IPS DF 6.9 (cell line): ENCODE results near the gene KCTD20.
"Not testable (repeated sequence)": the region's sequence is repeated elsewhere in the genome, so short reads cannot be mapped to it uniquely, and the experiment has no call there.

Experiments used
- DNase-seq: peaks from one replicate; pipeline ENCODE4 v3.0.0-alpha.2; 2013; ENCODE audit warnings: low read depth, low spot score
- H3K27ac ChIP-seq: one replicate; pipeline ENCODE4 v1.5.1; 2013; ENCODE audit warnings: low read length, control low read depth
- H3K27me3 ChIP-seq: 2 replicates; pipeline ENCODE4 v1.6.1; 2013; ENCODE audit warnings: mild to moderate bottlenecking, low read length; ENCODE audit not compliant: control insufficient read depth, insufficient read depth
- H3K36me3 ChIP-seq: 2 replicates; pipeline ENCODE4 v1.6.1; 2013; ENCODE audit warnings: low read length; ENCODE audit not compliant: control insufficient read depth, insufficient read depth
- H3K4me1 ChIP-seq: 2 replicates; pipeline ENCODE4 v1.6.1; 2013; ENCODE audit warnings: low read length; ENCODE audit not compliant: control insufficient read depth, insufficient read depth
- H3K4me3 ChIP-seq: 2 replicates; pipeline ENCODE4 v1.5.1; 2013; ENCODE audit warnings: mild to moderate bottlenecking, low read length
- H3K9me3 ChIP-seq: 2 replicates; pipeline ENCODE4 v1.6.1; 2013; ENCODE audit warnings: low read length, inconsistent platforms; ENCODE audit not compliant: control insufficient read depth, insufficient read depth
- whole genome bisulfite sequencing: extraction: QIAGEN DNeasy Blood & Tissue Kit; methylation state at CpG from one replicate; pipeline ENCODE4 v1.1.7; 2013; ENCODE audit warnings: mixed read lengths, missing lambda C conversion rate; ENCODE audit not compliant: insufficient read length, insufficient coverage; 5-methylcytosine and 5-hydroxymethylcytosine counted together

Gene KCTD20

GRCh38 chr6:36469148-36469661, 26.4 kb downstream of the KCTD20 start:
- Histone ChIP-seq H3K27ac (no peak overlapping the region), H3K9me3 (no peaks in the 10 kb centered on the region), H3K4me3 (no peak overlapping the region), H3K27me3 (no peaks in the 10 kb centered on the region), H3K4me1 (no peaks in the 10 kb centered on the region), H3K36me3 (no peaks in the 10 kb centered on the region)
- no CpG with 5 or more reads among the region's 6 CpGs for WGBS
- no peak for DNase-seq

- Histone ChIP-seq H3K27ac (no peak overlapping the region), H3K9me3 (no peaks in the 10 kb centered on the region), H3K4me3 (no peak overlapping the region), H3K4me1 (no peaks in the 10 kb centered on the region), H3K36me3 (peaks cover 3% of the 10 kb centered on the region; the same call in 1 of the 2 replicates), H3K27me3 (no peaks in the 10 kb centered on the region)
- no CpG with 5 or more reads among the region's 3 CpGs for WGBS
- DNase-seq = no peak
Measured at GRCh38 chr6:36469946-36470345, 27.1 kb downstream of the KCTD20 start.

GRCh38 chr6:36478051-36478526, 35.3 kb downstream of the KCTD20 start:
- Histone ChIP-seq H3K4me3 (no peak overlapping the region), H3K9me3 (no peaks in the 10 kb centered on the region), H3K36me3 (peaks cover 3% of the 10 kb centered on the region; the same call in 1 of the 2 replicates), H3K4me1 (no peaks in the 10 kb centered on the region), H3K27me3 (no peaks in the 10 kb centered on the region), H3K27ac (no peak overlapping the region)
- no CpG with 5 or more reads among the region's 2 CpGs for WGBS
- DNase-seq = no peak

- Histone ChIP-seq H3K27ac (no peak overlapping the region), H3K36me3 (peaks cover 3% of the 10 kb centered on the region; the same call in 1 of the 2 replicates)
Measured at GRCh38 chr6:36479256-36479655, 36.5 kb downstream of the KCTD20 start.

GRCh38 chr6:36483326-36483725, 40.5 kb downstream of the KCTD20 start:
- not testable (repeated sequence) for H3K27ac ChIP-seq, H3K27me3 ChIP-seq, H3K36me3 ChIP-seq, H3K4me3 ChIP-seq, DNase-seq, H3K4me1 ChIP-seq, H3K9me3 ChIP-seq
- whole genome bisulfite sequencing = no CpG with 5 or more reads among the region's 5 CpGs

More at GRCh38 chr6:36479256-36479655, 36.5 kb downstream of the KCTD20 start:
- Histone ChIP-seq H3K9me3 (no peaks in the 10 kb centered on the region), H3K27me3 (no peaks in the 10 kb centered on the region), H3K4me1 (no peaks in the 10 kb centered on the region), H3K4me3 (no peak overlapping the region)
- DNase-seq = no peak
- no CpG with 5 or more reads among the region's 1 CpG for whole genome bisulfite sequencing

GRCh38 chr6:36484736-36485135, 41.9 kb downstream of the KCTD20 start:
- Histone ChIP-seq H3K9me3 (no peaks in the 10 kb centered on the region), H3K4me1 (no peaks in the 10 kb centered on the region), H3K36me3 (no peaks in the 10 kb centered on the region), H3K27ac (no peak overlapping the region), H3K27me3 (no peaks in the 10 kb centered on the region), H3K4me3 (no peak overlapping the region)
- WGBS = no CpG with 5 or more reads among the region's 5 CpGs
- no peak for DNase-seq

- no peaks in the 10 kb centered on the region for H3K4me1 ChIP-seq
- no peaks in the 10 kb centered on the region for H3K9me3 ChIP-seq
- H3K4me3 ChIP-seq = no peak overlapping the region
- DNase-seq = no peak
- no peaks in the 10 kb centered on the region for H3K36me3 ChIP-seq
- H3K27ac ChIP-seq = no peak overlapping the region
- no peaks in the 10 kb centered on the region for H3K27me3 ChIP-seq
- whole genome bisulfite sequencing = no CpG with 5 or more reads among the region's 1 CpG
Measured at GRCh38 chr6:36487698-36488097, 44.9 kb downstream of the KCTD20 start.

- no peaks in the 10 kb centered on the region for H3K27me3 ChIP-seq
- DNase-seq = no peak
- H3K4me1 ChIP-seq = no peaks in the 10 kb centered on the region
- no peaks in the 10 kb centered on the region for H3K36me3 ChIP-seq
- H3K27ac ChIP-seq = no peak overlapping the region
- H3K4me3 ChIP-seq = no peak overlapping the region
- H3K9me3 ChIP-seq = no peaks in the 10 kb centered on the region
Measured at GRCh38 chr6:36488221-36488620, 45.4 kb downstream of the KCTD20 start.

- Histone ChIP-seq H3K27ac (no peak overlapping the region), H3K36me3 (no peaks in the 10 kb centered on the region), H3K27me3 (no peaks in the 10 kb centered on the region), H3K4me3 (no peak overlapping the region), H3K9me3 (no peaks in the 10 kb centered on the region), H3K4me1 (peaks cover 1% of the 10 kb centered on the region; the same call in 1 of the 2 replicates)
- DNase-seq = no peak
- WGBS = no CpG with 5 or more reads among the region's 4 CpGs
Measured at GRCh38 chr6:36489426-36489825, 46.6 kb downstream of the KCTD20 start.

- no CpG with 5 or more reads among the region's 7 CpGs for WGBS
- peaks cover 2% of the 10 kb centered on the region; the same call in 1 of the 2 replicates for H3K36me3 ChIP-seq
- DNase-seq = no peak
Measured at GRCh38 chr6:36491378-36491965, 48.7 kb downstream of the KCTD20 start.

GRCh38 chr6:36492092-36492491, 49.3 kb downstream of the KCTD20 start:
- H3K4me1 ChIP-seq = peaks cover 1% of the 10 kb centered on the region; the same call in 1 of the 2 replicates
- whole genome bisulfite sequencing = no CpG with 5 or more reads among the region's 4 CpGs
- H3K4me3 ChIP-seq = no peak overlapping the region
- no peak for DNase-seq
- no peaks in the 10 kb centered on the region for H3K27me3 ChIP-seq
- no peaks in the 10 kb centered on the region for H3K9me3 ChIP-seq
- H3K36me3 ChIP-seq = peaks cover 4% of the 10 kb centered on the region; the same call in 1 of the 2 replicates
- H3K27ac ChIP-seq = no peak overlapping the region

More at GRCh38 chr6:36491378-36491965, 48.7 kb downstream of the KCTD20 start:
- no peak overlapping the region for H3K4me3 ChIP-seq
- H3K9me3 ChIP-seq = no peaks in the 10 kb centered on the region
- peaks cover 1% of the 10 kb centered on the region; the same call in 1 of the 2 replicates for H3K4me1 ChIP-seq
- H3K27ac ChIP-seq = no peak overlapping the region
- H3K27me3 ChIP-seq = no peaks in the 10 kb centered on the region
